Ovary (tissue), 9 donors: ENCODE data around the gene DROSHA. TPM values are rescaled to one million over a fixed set of nuclear protein-coding genes. Genes with fewer than 3 reads are reported as not detected.

Experiments used
- DNase-seq, 5 donors: peaks; one replicate each; pipeline ENCODE4 v3.0.0-alpha.2; 2019 to 2020
- H3K27ac ChIP-seq, 2 donors: fragments of 200-600 bp; one replicate each; pipeline versions ENCODE4 v1.5.1 to v1.8.0; 2019 to 2022
- H3K27me3 ChIP-seq: fragments of 200-600 bp; one replicate; pipeline ENCODE4 v1.8.0; 2022
- H3K36me3 ChIP-seq: fragments of 200-600 bp; sonication (generic); one replicate; pipeline ENCODE4 v1.5.1; 2019
- H3K4me1 ChIP-seq: one replicate; pipeline ENCODE4 v1.8.1; 2013; ENCODE audit warnings: mild to moderate bottlenecking, moderate library complexity; ENCODE audit not compliant: insufficient read depth
- H3K4me3 ChIP-seq: fragments of 200-600 bp; sonication (generic); one replicate; pipeline ENCODE4 v1.5.1; 2017
- H3K9me3 ChIP-seq, 2 donors: fragments of 200-600 bp in 1 of 2; sonication (generic) in 1 of 2; one replicate each; pipeline versions ENCODE4 v1.5.1 to v1.8.1; 2013 to 2019; ENCODE audit warnings: mild to moderate bottlenecking in 1 of 2, moderate library complexity in 1 of 2
- CTCF ChIP-seq, 3 donors: fragments of 450-650 bp in 2 of 3; fragments of 200-600 bp in 1 of 3; IDR thresholded peaks; one replicate each; pipeline versions ENCODE4 v1.5.1 to v1.8.0; 2016 to 2022; ENCODE audit warnings: antibody characterized with exemption in 3 of 3, mild to moderate bottlenecking in 1 of 3
- EP300 ChIP-seq: sonication (generic); formaldehyde crosslinking; IDR thresholded peaks from one replicate; pipeline ENCODE4 v1.6.1; 2017; ENCODE audit warnings: antibody characterized with exemption
- POLR2A ChIP-seq: fragments of 450-650 bp; IDR thresholded peaks from one replicate; pipeline ENCODE4 v1.6.1; 2017; ENCODE audit warnings: antibody characterized with exemption, mild to moderate bottlenecking, moderate library complexity
- WGBS, 3 donors: extraction: QIAGEN DNeasy Blood & Tissue Kit in 1 of 3; methylation state at CpG; one replicate each; pipeline versions ENCODE4 v1.1.5 to v1.1.7; 2013 to 2017; 5-methylcytosine and 5-hydroxymethylcytosine counted together
- intact Hi-C, 4 donors: fragments of 100-400 bp; cut with DNase I; formaldehyde crosslinking; loops; one replicate each; pipeline versions ENCODE4 v1.11.0 to v1.15.1; 2022 to 2023
- polyA plus RNA-seq, 2 donors: library from polyadenylated mRNA; stranded (reverse); fragments of 200-250 nt in 1 of 2; fragments of 350-450 nt in 1 of 2; fragmentation: Illumina TruSeq in 1 of 2; extraction: RNeasy Lipid Tissue Mini Kit (QIAGEN cat#74804) in 1 of 2; gene quantifications; one replicate each; pipeline ENCODE4 v1.2.3, GENCODE V29; 2013 to 2014
- small RNA-seq: library from RNA; depleted of rRNA; stranded (forward); fragments of <200 nt; gene quantifications from one replicate; pipeline ENCODE3, GENCODE V24; 2016
- total RNA-seq, 7 donors: library from RNA; depleted of rRNA in 2 of 7; stranded (reverse); fragments of >200 nt in 2 of 7; fragmentation: NEBNext Ultra II Directional in 3 of 7; extraction: Animal tissue kit (Norgen Biotek cat#: 25700) in 3 of 7; gene quantifications; one replicate each; pipeline versions ENCODE4 v1.1.0 to v1.2.4, GENCODE V29; 2016 to 2023
- donor health status: DM: no; HTN: no; CAD: no; lungs with moderate emphysema.
- donor health status: DM: no; HTN: no; CAD: no.
- donor health status: Bipolar disorder and iron deficiency.
- donor health status: DM: yes; HTN: yes; CAD: no.
- donor health status: DM: no; HTN: no; CAD: no.
- donor health status: DM: yes; HTN: yes; CAD: no.

DROSHA gene
- total and polyA plus RNA-seq, 9 donors: 30.5 to 75.7 (median 50.3) TPM

DNA sequence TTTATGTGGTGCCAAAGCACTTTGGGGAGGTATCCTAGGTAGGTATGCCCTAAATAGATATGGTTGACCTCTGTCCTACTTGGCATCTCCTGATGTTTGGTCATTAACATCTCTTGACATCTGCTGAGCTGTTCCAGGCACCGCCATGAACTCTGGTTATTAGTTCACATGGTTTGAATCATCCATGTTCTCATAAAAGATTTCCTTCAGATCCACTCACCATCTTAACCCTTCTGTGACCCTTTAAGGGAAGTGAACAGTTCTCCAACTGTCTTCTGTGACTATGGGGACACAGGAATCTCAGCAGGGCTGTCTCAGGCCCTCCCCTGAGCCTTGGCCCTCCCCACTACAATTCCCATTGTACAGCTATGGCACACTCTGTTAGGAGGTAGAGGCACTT, 170.7 kb downstream of the DROSHA start:
- Histone ChIP-seq H3K9me3 (no peaks in the 10 kb centered on the region), H3K4me3 (no peak overlapping the region), H3K27me3 (no peaks in the 10 kb centered on the region), H3K4me1 (no peaks in the 10 kb centered on the region), H3K36me3 (no peaks in the 10 kb centered on the region), H3K27ac (no peak overlapping the region)
- DNase-seq: no peak
- no peak for TF ChIP-seq EP300
- TF ChIP-seq POLR2A: no peak
- TF ChIP-seq CTCF (IDR thresholded peaks at IDR 0.05): no peak
- 29 to 40% (median 29%) methylated on average over 1 of the region's 1 CpG for WGBS, 3 donors
- intact Hi-C loops: no loop called here

DNA sequence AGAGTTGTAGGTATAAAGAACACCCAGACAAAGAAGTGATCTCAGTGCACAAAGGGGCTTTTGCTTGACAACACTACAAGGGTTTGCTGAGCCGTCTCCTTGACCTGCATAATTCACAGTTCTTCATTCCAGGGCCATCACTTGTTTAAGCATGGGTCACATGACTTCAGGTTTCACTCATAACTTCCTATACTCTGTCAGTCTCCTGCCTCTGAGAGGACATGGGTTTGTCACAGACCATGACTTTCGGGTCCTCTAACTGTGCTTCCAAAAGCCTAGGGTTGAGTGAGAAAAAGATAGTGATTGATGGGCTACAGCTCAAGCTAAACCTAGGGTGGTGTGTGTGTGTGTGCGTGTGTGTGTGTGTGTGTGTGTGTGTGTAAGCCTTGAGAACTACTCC, 172.1 kb downstream of the DROSHA start:
- TF ChIP-seq POLR2A (no peak), CTCF (IDR thresholded peaks at IDR 0.05) (no peak), EP300 (no peak)
- no peaks in the 10 kb centered on the region for H3K36me3 ChIP-seq
- no peak overlapping the region for H3K4me3 ChIP-seq
- H3K27ac ChIP-seq: no peak overlapping the region
- no peaks in the 10 kb centered on the region for H3K27me3 ChIP-seq
- intact Hi-C loops: no loop called here
- 60 to 69% (median 61%) methylated on average over 3 of the region's 3 CpGs for WGBS, 3 donors
- no peaks in the 10 kb centered on the region for H3K4me1 ChIP-seq
- no peaks in the 10 kb centered on the region for H3K9me3 ChIP-seq
- no peak for DNase-seq

DNA sequence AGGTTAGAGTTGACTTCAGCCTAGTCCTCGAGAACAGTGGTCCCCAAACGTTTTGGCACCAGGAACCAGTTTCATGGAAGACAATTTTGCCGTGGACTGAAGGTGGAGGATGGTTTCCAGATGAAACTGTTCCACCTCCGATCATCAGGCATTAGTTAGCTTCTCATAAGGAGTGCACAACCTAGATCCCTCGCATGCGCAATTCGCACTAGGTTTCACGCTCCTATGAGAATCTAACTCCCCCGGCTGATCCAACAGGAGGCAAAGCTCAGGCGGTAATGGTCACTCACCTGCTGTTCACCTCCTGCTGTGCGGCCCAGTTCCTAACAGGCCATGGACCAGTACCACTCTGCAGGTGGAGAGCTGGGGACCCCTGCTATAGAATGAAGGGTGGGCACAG, 174.9 kb downstream of the DROSHA start:
- Histone ChIP-seq H3K36me3 (no peaks in the 10 kb centered on the region), H3K27ac (no peak overlapping the region), H3K4me3 (no peak overlapping the region), H3K4me1 (no peaks in the 10 kb centered on the region), H3K27me3 (no peaks in the 10 kb centered on the region), H3K9me3 (no peaks in the 10 kb centered on the region)
- no peak for DNase-seq
- WGBS, 3 donors: 78 to 88% (median 87%) methylated on average over 11 of the region's 11 CpGs
- no peak for TF ChIP-seq EP300
- no peak for TF ChIP-seq CTCF (IDR thresholded peaks at IDR 0.05)
- no peak for TF ChIP-seq POLR2A
- intact Hi-C loops: no loop called here

- no peak for DNase-seq
- WGBS, 3 donors: 55 to 82% (median 72%) methylated on average over 3 of the region's 3 CpGs
- no peak for TF ChIP-seq CTCF (IDR thresholded peaks at IDR 0.05)
- TF ChIP-seq POLR2A: no peak
- TF ChIP-seq EP300: no peak
Observed at GRCh38 chr5:31355337-31355736, 176.6 kb downstream of the DROSHA start.

More at GRCh38 chr5:31355337-31355736, 176.6 kb downstream of the DROSHA start:
- H3K9me3 ChIP-seq: no peaks in the 10 kb centered on the region
- intact Hi-C loops: no loop called here
- H3K4me1 ChIP-seq: no peaks in the 10 kb centered on the region
- H3K27me3 ChIP-seq: no peaks in the 10 kb centered on the region
- no peak overlapping the region for H3K4me3 ChIP-seq
- H3K36me3 ChIP-seq: no peaks in the 10 kb centered on the region
- H3K27ac ChIP-seq: no peak overlapping the region

Small RNA genes lying within 50 kb of the gene (small RNA-seq; reads per million reads assigned to genes)
- gene RF00019: not detected

Other genes with a start within 250 kb of the DROSHA start
- 10 to 100 TPM in 5 of 7 donors, 1 to 10 TPM in 2; 5.1 to 20.8 (median 15.2) TPM for gene C5orf22, start 208 bp upstream of the DROSHA start, total RNA-seq
- 10 to 100 TPM in 1 of 2 donors, 1 to 10 TPM in 1; 6.9 to 16.9 TPM for gene C5orf22, start 208 bp upstream of the DROSHA start, polyA plus RNA-seq
- gene PDZD2, start 107.0 kb upstream of the DROSHA start, total RNA-seq: 10 to 100 TPM; 29.7 to 58.2 (median 40.3) TPM
- 10 to 100 TPM; 21.2 to 22.7 TPM for gene PDZD2, start 107.0 kb upstream of the DROSHA start, polyA plus RNA-seq